NCI-H2227 treated with DMSO at 0.1 percent for 48 hours (cell line): Measurements from ENCODE around the gene SNAPC1.
"Not testable (repeated sequence)": the region's sequence is repeated elsewhere in the genome, so short reads cannot be mapped to it uniquely, and the experiment has no call there.

Source experiments
- DNase-seq: peaks from one replicate; lab custom pipeline; 2025; lab: John Stamatoyannopoulos, UW

SNAPC1 gene, protein sequence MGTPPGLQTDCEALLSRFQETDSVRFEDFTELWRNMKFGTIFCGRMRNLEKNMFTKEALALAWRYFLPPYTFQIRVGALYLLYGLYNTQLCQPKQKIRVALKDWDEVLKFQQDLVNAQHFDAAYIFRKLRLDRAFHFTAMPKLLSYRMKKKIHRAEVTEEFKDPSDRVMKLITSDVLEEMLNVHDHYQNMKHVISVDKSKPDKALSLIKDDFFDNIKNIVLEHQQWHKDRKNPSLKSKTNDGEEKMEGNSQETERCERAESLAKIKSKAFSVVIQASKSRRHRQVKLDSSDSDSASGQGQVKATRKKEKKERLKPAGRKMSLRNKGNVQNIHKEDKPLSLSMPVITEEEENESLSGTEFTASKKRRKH

DNA sequence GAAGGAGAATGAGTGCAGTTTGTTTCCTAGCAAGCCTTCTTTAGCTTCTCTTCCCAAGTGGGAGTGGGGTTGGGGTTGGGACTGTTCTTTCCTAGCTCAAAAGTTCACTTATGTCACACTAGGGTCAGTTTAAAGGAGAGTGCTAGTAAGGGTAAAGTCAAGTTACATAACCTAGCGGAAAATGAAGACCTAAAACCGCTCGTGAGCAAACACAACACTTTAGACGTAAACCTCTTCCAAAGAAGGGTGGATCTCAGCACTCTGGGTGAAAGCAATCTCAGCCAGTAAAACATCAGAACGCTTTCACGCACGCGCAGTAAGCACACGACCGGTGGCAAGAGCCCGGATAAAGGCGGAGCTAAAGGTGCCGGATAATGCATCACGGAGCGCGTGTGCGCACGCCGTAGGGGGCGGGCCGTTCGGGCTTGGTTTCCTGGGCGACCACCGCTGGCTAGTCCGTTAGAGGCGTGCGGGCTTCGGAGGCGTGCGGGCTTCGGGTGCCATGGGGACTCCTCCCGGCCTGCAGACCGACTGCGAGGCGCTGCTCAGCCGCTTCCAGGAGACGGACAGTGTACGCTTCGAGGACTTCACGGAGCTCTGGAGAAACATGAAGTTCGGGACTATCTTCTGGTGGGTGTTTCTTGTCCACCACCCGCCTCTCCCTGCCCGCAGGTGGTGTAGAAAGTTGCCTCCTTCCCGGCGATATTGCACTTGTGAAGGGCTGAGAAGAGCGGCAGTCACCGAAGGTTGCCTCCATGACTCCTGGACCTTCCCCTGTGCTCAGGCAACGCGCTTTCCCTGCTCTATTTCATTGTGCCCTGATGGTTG is at the start of gene SNAPC1:
Gene SNAPC1 (plus strand): TSS at position 462 of the 828 bp plus-strand sequence. CDS start 41 bp downstream, at position 503.
- peak; percentile 98 for DNase-seq

DNA sequence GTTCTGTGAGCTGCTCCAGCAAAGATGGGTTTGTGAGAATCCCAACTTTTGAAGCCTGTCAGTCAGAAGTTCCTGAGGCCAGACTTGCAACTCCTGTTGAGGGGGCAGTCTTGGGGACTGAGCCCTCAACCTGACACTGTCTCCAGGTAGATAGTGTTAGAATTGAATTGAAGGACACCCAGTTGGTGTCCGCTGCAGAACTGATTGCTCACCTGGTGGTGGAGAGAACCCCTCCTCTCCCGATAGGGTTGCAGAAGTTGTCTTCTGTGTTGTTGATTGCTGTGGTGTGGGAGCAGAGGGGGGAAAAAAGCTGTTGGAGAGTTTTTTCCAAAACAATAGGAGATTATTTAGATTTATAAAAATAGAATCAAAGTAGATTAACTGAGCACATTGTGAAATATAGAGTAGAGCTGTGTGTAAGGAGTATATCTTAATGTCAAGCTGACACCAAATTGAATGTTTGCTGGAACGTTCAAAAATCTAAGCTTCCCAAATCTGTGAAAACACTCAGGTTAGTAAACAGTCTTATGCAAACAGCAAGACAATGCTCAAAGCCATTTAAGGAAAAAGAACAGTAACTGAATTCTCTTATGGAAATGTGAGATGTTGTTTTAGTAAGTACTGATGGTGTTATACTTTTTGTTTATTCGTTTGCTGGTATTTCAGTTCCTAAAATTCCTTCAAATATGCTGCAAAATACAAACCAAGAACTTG is 48.3 kb upstream of the SNAPC1 start:
- no peak for DNase-seq

DNA sequence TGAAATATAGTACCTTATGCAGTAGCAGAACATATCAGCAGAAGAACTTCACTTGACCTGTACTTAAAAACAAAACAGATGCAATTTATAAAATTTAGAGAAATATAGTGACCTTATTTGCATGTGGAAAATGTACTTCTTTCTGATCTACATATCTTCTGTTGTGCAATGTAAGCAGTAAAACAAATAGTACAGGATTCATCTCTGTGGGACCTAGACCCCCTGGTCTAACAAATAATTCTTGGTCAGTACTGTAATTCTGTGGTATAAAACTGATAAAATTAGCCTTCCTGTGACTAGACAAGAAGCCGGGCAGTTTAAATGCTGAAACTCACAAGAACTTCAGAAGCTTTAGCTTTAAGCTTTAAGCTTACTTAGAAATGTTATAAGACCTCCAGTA is 45.3 kb upstream of the SNAPC1 start:
- DNase-seq: no peak

DNA sequence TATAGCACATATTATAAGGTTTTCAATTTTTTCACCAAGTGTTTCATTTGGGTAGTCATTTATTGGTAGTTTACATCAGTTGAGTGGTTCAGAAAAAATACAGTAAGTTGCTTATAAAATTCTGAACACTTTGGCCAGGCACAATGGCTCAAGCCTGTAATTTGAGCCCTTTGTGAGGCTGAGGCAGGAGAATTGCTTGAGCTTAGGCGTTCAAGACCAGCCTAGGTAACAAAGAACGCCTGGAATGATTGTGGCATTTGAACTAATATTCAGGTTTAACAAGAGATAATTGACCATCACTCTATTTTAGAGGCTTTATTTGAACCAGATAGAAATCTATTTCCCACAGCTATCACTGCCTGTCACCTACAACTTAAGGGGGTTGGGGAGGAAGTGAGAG is 44.2 kb upstream of the SNAPC1 start:
- no peak for DNase-seq

DNA sequence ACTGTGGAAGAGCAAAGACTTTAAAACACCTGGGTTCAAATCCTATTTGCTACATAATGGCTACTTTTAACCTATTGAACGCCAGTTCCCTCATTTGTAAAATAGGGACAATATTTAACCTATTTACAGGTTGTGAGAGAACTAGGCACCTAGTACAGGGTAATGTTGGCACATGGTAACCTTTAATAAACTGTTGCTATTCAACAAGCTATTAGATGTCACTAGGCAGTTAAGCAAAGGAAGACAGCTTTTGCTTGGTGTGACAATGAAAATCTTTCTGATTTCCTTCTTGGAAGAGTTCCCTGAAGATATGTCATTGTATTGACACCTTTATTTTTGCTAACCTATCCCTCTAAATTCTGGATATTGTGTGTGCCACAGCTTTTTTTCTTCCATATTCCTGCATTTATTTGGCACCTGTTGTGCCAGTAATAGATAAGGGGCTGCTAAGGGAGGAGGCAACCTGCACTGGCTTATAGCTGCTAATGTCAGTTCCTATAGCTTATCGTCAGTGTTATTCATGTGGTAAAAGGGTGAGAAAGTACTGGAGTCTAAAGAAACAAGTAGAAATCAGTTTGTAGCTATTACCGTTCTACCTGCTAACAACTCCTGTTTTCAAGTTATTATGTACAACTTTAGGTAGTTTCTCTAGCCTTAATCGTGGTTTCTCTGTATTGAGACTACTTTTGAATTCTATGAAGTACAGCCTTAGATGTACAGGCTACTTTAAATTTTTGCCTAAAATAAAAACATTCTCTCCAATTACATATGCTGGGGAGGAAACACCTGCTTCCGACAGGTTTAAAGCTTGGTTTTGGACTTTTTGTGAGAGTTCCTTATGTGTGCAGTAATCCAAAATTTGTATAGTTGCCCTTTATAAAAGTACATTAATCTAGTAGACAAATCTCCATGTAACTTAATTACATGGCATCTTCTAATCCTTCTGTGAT is 42.6 kb upstream of the SNAPC1 start:
- no peak for DNase-seq

DNA sequence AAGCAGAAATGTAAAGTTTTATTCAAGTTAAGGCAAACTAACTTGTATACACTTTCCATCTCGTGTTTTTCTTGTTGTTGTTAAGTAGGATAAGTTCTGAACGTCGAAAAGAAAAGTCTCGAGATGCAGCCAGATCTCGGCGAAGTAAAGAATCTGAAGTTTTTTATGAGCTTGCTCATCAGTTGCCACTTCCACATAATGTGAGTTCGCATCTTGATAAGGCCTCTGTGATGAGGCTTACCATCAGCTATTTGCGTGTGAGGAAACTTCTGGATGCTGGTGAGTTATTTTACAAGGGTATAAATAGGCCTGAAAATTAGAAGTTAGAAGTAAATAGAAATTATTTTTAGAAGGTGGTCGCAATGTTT is 41.9 kb upstream of the SNAPC1 start:
- DNase-seq: no peak

DNA sequence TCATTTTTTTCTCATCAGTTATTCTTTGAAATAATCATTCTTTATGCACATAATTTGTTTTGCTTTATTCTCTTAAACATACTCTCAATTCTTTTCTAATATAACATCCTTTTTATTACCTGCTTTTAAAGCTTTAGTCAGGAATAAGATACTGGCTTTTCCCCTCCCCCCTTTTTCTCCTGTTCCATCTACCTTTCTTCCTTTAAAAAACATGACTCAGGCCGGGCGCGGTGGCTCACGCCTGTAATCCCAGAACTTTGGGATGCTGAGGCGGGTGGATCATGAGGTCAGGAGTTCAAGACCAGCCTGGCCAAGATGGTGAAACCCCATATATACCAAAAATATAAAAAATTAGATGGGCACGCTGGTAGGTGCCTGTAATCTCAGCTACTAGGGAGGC is 41.5 kb upstream of the SNAPC1 start:
- no peak for DNase-seq

DNA sequence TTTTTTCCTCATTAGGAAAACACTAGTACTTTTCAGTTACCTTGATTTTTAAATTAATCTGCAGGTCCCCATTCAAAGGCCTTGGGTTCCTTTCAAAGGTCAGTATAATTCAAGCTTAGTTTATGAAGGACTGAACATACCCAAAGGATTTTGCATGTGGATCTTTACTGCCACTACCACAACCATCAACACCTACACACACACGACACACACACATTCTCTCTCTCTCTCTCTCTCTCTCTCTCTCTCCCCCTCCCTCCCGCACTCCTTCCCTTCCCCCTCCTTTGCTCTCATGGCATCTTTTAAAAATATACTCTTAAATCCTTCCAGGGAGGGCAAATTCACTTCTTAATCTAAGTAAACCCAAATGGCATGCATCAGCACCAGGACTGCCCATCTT is 38.1 kb upstream of the SNAPC1 start:
- no peak for DNase-seq

DNA sequence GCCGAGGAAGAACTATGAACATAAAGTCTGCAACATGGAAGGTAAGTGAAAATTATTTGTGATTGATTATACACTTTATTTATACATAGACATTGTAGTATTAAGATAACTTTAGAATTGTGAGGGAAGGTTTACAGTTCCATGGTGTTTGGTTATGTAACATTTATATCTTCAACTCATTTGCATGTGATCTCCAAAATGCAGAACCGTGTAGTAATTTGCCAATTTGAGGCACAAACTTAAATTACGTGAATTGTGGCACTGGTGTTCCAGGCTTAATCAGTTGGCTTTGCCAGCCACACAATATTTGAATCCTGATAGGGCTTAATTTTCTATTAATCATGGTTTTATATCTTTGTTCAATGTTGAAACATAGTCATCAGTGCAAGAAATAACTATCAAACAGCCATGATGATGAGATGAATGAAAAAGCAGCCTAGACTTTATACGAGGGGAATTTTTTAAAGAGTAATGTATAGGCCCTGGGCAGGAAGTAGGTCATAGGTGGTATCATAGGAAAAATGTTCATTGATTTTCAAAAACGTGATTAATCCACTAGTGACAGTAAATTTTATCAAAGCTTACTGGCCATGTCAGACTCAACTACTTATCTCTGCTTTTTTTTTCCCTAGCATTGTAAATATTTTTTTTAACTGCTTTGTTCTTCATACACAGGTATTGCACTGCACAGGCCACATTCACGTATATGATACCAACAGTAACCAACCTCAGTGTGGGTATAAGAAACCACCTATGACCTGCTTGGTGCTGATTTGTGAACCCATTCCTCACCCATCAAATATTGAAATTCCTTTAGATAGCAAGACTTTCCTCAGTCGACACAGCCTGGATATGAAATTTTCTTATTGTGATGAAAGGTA is 35.2 kb upstream of the SNAPC1 start:
- DNase-seq: no peak

DNA sequence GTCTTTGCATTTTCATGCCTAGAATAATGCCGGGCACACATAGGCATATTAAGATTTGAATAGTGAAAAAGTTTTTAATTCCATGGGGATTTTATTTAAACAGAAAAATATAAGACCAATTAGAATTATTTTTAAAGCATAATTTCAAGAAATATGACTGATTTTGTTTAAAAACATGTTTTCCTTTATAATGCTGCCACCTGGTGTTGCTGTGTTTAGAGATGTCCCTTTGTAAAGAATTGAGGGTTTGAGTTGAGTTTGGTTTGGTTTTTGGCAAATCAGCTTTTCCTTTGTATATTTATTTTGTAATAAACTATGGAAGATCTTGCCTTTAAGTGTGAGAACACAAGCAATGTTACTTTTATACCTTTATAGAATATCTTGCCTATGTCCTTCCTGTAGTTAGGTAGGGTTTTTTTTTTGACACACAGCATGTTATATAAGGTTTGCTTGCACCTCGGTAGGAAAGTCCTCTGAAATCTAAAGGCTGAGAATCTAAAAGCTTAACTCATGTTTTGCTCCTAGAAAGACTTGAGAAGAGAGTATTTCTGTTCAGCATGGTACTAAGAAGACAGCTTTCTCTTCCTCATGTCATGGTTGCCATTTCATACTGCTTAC is 31.4 kb upstream of the SNAPC1 start:
- no peak for DNase-seq

DNA sequence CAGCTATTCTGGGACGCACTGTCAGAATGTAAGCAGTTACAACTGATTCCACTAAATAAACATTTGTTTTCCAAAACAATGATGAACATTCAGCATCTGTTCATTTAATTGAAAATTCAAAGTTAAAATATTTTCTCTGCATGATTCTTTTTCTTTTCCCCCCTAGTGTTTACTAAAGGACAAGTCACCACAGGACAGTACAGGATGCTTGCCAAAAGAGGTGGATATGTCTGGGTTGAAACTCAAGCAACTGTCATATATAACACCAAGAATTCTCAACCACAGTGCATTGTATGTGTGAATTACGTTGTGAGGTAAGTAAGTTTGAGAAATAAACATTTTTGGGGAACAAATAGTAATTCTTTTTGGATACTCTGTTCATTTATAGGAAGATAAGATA is 28.2 kb upstream of the SNAPC1 start:
- DNase-seq: no peak

DNA sequence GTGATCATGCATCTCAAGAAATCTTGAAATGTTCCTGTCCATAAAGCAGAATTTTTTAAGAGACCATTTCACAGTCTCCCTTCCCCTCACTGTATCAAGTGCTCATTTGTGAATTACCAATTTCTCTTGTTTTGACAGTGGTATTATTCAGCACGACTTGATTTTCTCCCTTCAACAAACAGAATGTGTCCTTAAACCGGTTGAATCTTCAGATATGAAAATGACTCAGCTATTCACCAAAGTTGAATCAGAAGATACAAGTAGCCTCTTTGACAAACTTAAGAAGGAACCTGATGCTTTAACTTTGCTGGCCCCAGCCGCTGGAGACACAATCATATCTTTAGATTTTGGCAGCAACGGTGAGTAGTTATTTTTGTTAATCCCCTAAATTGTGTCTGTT is 25.5 kb upstream of the SNAPC1 start:
- DNase-seq: no peak

DNA sequence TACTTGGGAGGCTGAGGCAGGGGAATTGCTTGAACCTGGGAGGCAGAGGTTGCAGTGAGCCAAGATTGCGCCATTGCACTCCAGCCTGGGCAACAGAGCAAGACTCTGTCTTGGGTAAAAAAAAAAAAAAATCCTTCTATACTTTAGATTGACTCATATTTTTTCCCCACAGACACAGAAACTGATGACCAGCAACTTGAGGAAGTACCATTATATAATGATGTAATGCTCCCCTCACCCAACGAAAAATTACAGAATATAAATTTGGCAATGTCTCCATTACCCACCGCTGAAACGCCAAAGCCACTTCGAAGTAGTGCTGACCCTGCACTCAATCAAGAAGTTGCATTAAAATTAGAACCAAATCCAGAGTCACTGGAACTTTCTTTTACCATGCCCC is 24.3 kb upstream of the SNAPC1 start:
- DNase-seq: no peak

DNA sequence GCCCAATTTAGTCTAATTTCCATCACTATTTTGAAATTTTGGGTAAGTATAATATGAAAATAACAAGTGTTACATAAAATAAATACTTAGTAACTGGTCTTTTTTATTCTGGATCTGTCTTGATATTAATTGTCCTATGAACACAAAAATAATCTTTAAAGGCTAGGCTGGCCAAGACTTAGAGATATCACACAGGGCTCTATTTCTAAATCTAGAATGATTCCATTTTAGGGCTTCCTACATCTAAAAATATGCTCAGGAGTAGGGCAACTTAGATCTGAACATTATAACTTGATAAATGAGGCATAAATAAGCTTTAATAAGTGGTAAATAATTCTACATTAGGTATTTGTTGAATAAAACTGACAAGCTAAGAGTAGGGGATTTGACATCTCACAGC is 23.1 kb upstream of the SNAPC1 start:
- no peak for DNase-seq

DNA sequence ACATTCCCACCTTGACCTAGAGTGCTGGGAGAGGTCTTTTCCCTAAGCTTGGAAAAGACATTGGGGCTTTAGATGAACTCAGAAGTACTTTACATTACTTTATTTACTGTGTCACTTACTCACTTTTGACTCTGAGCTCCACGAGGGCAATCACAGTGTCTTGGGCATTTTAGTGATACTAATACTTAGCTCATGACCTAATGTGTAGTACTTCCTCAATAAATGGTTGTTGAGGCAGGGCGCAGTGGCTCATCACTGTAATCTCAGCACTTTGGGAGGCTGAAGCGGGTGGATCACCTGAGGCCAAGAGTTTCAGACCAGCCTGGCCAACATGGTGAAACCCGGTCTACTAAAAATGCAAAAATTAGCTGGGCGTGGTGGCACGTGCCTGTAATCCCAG is 19.8 kb upstream of the SNAPC1 start:
- DNase-seq: no peak

DNA sequence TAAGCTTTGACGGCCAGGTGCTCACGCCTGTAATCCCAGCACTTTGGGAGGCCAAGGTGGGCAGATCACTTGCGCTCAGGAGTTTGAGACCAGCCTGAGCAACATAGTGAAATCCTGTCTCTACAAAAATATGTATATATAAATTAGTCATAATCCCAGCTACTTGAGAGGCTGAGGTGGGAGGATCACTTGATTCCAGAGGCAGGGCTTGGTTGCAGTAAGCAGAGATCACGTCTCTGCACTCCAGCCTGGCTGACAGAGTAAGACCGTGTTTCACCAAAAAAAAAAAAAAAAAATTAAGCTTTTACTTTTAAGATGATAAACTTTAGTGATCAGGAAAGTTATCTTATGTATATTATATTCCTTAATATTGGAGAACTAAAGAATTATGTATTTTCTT is 18.0 kb upstream of the SNAPC1 start:
- no peak for DNase-seq

DNA sequence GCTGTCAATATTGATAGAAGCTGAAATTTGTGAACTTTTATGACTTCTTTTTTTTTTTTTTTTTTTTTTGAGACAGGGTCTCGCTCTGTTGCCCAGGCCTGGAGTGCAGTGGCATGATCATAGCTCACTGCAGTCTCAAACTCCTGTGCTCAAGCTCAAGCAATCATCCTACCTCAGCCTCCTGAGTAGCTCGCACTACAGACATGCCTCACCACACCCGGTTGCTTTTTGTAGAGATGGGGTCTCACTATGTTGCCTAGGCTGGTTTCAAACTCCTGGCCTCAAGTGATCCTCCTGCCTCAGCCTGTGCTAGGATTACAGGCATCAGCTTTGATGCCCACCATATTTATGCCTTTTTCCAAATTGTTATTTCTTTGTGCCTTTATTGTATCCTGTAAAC is 15.9 kb upstream of the SNAPC1 start:
- DNase-seq: not testable (repeated sequence)

DNA sequence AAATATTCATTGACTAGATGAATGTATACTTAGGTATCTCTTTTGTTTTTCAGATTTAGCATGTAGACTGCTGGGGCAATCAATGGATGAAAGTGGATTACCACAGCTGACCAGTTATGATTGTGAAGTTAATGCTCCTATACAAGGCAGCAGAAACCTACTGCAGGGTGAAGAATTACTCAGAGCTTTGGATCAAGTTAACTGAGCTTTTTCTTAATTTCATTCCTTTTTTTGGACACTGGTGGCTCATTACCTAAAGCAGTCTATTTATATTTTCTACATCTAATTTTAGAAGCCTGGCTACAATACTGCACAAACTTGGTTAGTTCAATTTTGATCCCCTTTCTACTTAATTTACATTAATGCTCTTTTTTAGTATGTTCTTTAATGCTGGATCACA is 15.3 kb upstream of the SNAPC1 start:
- no peak for DNase-seq

DNA sequence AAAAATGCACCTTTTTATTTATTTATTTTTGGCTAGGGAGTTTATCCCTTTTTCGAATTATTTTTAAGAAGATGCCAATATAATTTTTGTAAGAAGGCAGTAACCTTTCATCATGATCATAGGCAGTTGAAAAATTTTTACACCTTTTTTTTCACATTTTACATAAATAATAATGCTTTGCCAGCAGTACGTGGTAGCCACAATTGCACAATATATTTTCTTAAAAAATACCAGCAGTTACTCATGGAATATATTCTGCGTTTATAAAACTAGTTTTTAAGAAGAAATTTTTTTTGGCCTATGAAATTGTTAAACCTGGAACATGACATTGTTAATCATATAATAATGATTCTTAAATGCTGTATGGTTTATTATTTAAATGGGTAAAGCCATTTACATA is 14.9 kb upstream of the SNAPC1 start:
- no peak for DNase-seq

DNA sequence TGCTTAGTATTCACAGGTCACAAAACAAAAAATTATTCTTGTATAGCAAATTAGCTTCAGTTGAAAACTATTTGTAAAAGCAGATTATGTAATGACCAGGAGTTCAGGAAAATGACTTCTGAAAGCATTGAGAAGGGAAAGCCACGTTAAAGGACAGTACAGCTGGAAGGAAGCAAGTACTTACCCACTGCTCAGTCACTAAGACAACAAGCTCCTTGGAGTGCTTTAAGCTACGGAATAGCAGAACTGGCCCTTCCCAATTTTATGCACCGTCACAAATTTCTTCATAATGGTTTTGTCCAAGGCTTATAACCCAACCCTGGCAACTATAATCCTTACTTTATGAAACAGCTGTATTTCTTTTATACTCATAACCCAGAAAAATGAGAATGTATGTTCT is 13.0 kb upstream of the SNAPC1 start:
- no peak for DNase-seq
